Left ventricle myocardium inferior (tissue), 1 donor: ENCODE results near the gene NKTR. TPM values are rescaled to one million over a fixed set of nuclear protein-coding genes. Genes with fewer than 3 reads are reported as not detected.

Source experiments
- DNase-seq: peaks from one replicate; pipeline ENCODE4 v3.0.0-alpha.2; 2020
- H3K27ac ChIP-seq: fragments of 200-600 bp; replicated peaks from 2 replicates; pipeline ENCODE4 v1.8.0; 2021
- H3K27me3 ChIP-seq: fragments of 200-600 bp; 2 replicates; pipeline ENCODE4 v1.8.0; 2021; ENCODE audit warnings: low read depth
- H3K36me3 ChIP-seq: fragments of 200-600 bp; 2 replicates; pipeline ENCODE4 v1.8.0; 2021
- H3K4me1 ChIP-seq: fragments of 200-600 bp; 2 replicates; pipeline ENCODE4 v1.8.0; 2021
- H3K4me3 ChIP-seq: fragments of 200-600 bp; 2 replicates; pipeline ENCODE4 v1.8.0; 2021; ENCODE audit warnings: mild to moderate bottlenecking, moderate library complexity
- H3K9me3 ChIP-seq: fragments of 200-600 bp; replicated peaks from 2 replicates; pipeline ENCODE4 v1.8.0; 2021
- intact Hi-C: fragments of 100-400 bp; cut with micrococcal nuclease; formaldehyde crosslinking; loops from one replicate; pipeline ENCODE4 v1.11.0; 2022
- total RNA-seq: library from RNA; stranded (reverse); fragmentation: NEBNext Ultra II Directional; extraction: Animal tissue kit (Norgen Biotek cat#: 25700); gene quantifications from one replicate; pipeline ENCODE4 v1.2.1, GENCODE V29; 2021
- TF ChIP-seq, protein P1 (sequence below): fragments of 200-600 bp; IDR thresholded peaks from 2 replicates; pipeline ENCODE4 v1.8.0; 2021; ENCODE audit warnings: antibody characterized with exemption, mild to moderate bottlenecking, borderline replicate concordance
- donor health status: DM: no; HTN: yes; CAD: no; lungs with severe emphysema.

Gene NKTR
- total RNA-seq, 1 donor from 2014 or later, result 20.0 TPM

DNA sequence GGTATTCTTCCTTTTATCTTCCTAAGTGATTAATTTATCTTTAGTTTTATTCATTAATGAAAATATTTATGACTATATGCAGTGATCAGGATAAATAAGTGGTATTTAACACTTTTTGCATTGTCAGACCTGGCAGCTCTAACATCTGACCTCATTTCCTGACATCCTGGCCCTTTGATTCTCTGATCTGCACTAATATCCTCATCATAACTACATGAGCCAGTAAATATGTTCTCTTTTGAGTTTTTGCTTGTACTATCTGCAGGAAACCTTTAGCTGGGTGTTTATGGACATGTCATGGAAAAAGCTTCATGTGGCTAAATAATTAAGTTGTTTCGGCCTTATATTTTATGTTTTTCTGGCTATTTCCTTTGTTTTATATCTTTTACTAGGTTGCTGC, 10.5 kb downstream of the NKTR start:
- no peak for DNase-seq
- intact Hi-C loops, result no loop called here
- H3K9me3 ChIP-seq, result no peaks in the 10 kb centered on the region
- no peaks in the 10 kb centered on the region for H3K27me3 ChIP-seq
- peaks cover 90% of the 10 kb centered on the region for H3K4me1 ChIP-seq
- H3K27ac ChIP-seq, result peak overlapping the region; percentile 79
- no peaks in the 10 kb centered on the region for H3K36me3 ChIP-seq
- TF ChIP-seq, protein P1, sequence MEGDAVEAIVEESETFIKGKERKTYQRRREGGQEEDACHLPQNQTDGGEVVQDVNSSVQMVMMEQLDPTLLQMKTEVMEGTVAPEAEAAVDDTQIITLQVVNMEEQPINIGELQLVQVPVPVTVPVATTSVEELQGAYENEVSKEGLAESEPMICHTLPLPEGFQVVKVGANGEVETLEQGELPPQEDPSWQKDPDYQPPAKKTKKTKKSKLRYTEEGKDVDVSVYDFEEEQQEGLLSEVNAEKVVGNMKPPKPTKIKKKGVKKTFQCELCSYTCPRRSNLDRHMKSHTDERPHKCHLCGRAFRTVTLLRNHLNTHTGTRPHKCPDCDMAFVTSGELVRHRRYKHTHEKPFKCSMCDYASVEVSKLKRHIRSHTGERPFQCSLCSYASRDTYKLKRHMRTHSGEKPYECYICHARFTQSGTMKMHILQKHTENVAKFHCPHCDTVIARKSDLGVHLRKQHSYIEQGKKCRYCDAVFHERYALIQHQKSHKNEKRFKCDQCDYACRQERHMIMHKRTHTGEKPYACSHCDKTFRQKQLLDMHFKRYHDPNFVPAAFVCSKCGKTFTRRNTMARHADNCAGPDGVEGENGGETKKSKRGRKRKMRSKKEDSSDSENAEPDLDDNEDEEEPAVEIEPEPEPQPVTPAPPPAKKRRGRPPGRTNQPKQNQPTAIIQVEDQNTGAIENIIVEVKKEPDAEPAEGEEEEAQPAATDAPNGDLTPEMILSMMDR, result no peak
- H3K4me3 ChIP-seq, result no peak overlapping the region

DNA sequence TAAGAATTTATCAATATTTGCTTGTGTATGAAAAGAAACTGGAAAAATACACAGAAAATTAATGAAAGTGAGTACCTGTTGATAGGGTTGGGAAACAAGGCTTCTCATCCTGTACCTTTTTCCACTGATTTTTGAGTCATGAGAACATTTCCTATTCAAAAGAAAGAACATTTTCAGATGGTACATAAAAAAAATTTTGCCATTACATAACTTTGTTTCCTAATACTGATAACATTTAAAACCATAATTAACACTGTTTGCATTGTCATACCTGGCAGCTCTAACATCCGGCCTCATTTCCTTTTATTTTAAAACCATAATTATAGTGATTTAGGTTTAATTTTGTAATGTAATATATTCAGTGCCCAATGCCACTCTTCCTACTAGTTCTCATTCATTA, 11.7 kb downstream of the NKTR start:
- intact Hi-C loops, result no loop called here
- Histone ChIP-seq H3K4me3 (no peak overlapping the region), H3K27ac (peak overlapping the region; percentile 79), H3K27me3 (no peaks in the 10 kb centered on the region), H3K4me1 (peaks cover 88% of the 10 kb centered on the region), H3K9me3 (no peaks in the 10 kb centered on the region), H3K36me3 (no peaks in the 10 kb centered on the region)
- TF ChIP-seq, protein P1, result no peak
- DNase-seq, result no peak

DNA sequence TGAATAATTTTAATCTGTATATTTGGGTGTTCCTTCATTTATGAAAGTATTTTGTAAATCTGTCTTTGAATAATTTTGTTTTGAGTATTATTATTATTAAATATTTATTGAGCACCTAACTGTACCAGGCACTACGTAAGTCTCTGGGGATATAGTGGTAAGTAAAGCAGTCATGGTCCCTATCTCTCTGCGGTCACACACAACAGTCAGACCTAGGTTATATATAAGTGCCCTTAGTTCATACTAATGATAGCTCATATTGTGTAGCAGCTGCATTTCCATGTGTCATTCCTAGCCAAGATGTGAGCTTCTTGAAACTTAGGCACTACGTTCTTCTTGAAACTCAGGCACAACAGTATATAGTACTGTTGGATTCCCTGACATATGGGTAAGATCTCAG, 12.4 kb downstream of the NKTR start:
- TF ChIP-seq, protein P1, result no peak
- H3K36me3 ChIP-seq, result peaks cover 6% of the 10 kb centered on the region
- intact Hi-C loops, result no loop called here
- H3K4me1 ChIP-seq, result peaks cover 87% of the 10 kb centered on the region
- peak overlapping the region; percentile 79 for H3K27ac ChIP-seq
- no peak for DNase-seq
- H3K27me3 ChIP-seq, result no peaks in the 10 kb centered on the region
- no peak overlapping the region for H3K4me3 ChIP-seq
- H3K9me3 ChIP-seq, result no peaks in the 10 kb centered on the region

GRCh38 chr3:42613462-42613861, 13.0 kb downstream of the NKTR start:
- TF ChIP-seq, protein P1, result peak; percentile 63
- Histone ChIP-seq H3K4me1 (peaks cover 82% of the 10 kb centered on the region), H3K27me3 (no peaks in the 10 kb centered on the region), H3K27ac (peak overlapping the region; percentile 79), H3K4me3 (no peak overlapping the region), H3K9me3 (no peaks in the 10 kb centered on the region), H3K36me3 (peaks cover 11% of the 10 kb centered on the region)
- DNase-seq, result no peak
- intact Hi-C loops, result no loop called here

- DNase-seq, result no peak
- intact Hi-C loops, result no loop called here
- H3K4me3 ChIP-seq, result no peak overlapping the region
- H3K27ac ChIP-seq, result peak overlapping the region; percentile 50
- TF ChIP-seq, protein P1, result no peak
- no peaks in the 10 kb centered on the region for H3K9me3 ChIP-seq
- peaks cover 84% of the 10 kb centered on the region for H3K36me3 ChIP-seq
- peaks cover 19% of the 10 kb centered on the region for H3K4me1 ChIP-seq
- H3K27me3 ChIP-seq, result no peaks in the 10 kb centered on the region
These were observed 31.1 kb downstream of the NKTR start for GRCh38 chr3:42631620-42632019.

- peaks cover 88% of the 10 kb centered on the region for H3K36me3 ChIP-seq
These were observed 31.7 kb downstream of the NKTR start for GRCh38 chr3:42632146-42632545.

More at GRCh38 chr3:42632146-42632545, 31.7 kb downstream of the NKTR start:
- no peak overlapping the region for H3K4me3 ChIP-seq
- peaks cover 19% of the 10 kb centered on the region for H3K4me1 ChIP-seq
- DNase-seq, result no peak
- intact Hi-C loops, result no loop called here
- peak overlapping the region; percentile 50 for H3K27ac ChIP-seq
- TF ChIP-seq, protein P1, result no peak
- H3K27me3 ChIP-seq, result no peaks in the 10 kb centered on the region
- no peaks in the 10 kb centered on the region for H3K9me3 ChIP-seq
